Esophagus squamous epithelium (tissue), 4 donors: Measurements from ENCODE around the gene DENND1C.

Source experiments
- POLR2A ChIP-seq, 4 donors: fragments of 450-650 bp; IDR thresholded peaks; one replicate each; pipeline ENCODE4 v1.6.1; 2017; ENCODE audit warnings: antibody characterized with exemption in 4 of 4, mild to moderate bottlenecking in 4 of 4, moderate library complexity in 3 of 4
- TF ChIP-seq, protein P1 (sequence below), 6 experiments: fragments of 450-650 bp in 4 of 6; fragments of 200-600 bp in 2 of 6; sonication (generic) in 2 of 6; IDR thresholded peaks; one replicate each; pipeline ENCODE4 v1.5.1; 2016 to 2019; ENCODE audit warnings: antibody characterized with exemption in 6 of 6, mild to moderate bottlenecking in 4 of 6, moderate library complexity in 4 of 6

DNA sequence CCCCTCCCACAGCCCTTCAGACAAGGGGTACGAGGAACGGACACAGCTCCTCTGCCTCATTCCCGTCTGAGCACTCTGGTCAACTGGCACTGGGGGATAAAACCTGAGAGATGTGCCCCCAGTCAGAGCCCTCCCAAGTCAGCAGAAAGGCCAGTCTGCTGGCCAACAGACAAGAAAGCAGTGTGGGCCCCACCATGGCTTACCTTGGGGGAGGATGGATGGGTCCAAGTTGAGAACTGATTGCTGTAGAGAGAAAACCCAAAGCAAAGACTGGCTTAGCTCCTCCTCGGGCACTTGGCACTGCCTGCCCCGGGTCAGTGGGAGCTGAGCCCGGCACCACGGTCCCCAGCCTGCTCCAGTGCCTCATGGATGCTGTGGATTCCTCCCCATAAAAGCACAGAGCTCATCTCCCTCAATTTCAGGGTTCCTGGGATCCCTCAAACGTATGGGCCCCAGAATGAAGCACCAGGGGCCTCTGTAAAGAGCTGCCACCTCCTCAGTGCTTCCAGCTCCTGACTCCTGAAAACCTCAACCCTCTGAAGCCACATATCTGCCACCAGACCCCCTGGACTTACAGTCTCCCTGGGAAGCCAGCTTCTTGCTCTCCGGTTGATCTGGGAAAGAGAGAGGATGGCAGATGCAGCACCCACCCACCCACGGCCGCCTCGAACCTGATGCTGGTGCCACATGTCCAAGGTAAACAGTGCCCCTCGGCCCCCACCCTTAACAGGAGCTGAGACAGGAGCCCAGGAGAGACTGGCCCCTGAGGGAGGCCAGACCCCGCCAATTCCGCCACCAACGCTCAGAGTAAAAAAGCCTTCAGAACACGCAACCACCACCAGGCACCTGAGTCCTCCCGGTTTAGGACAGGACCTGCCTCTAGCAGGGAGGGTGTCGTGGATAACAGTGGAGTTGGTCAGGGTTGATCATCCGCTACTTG, 60.2 kb downstream of the DENND1C start:
- TF ChIP-seq, protein P1, sequence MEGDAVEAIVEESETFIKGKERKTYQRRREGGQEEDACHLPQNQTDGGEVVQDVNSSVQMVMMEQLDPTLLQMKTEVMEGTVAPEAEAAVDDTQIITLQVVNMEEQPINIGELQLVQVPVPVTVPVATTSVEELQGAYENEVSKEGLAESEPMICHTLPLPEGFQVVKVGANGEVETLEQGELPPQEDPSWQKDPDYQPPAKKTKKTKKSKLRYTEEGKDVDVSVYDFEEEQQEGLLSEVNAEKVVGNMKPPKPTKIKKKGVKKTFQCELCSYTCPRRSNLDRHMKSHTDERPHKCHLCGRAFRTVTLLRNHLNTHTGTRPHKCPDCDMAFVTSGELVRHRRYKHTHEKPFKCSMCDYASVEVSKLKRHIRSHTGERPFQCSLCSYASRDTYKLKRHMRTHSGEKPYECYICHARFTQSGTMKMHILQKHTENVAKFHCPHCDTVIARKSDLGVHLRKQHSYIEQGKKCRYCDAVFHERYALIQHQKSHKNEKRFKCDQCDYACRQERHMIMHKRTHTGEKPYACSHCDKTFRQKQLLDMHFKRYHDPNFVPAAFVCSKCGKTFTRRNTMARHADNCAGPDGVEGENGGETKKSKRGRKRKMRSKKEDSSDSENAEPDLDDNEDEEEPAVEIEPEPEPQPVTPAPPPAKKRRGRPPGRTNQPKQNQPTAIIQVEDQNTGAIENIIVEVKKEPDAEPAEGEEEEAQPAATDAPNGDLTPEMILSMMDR (IDR thresholded peaks at IDR 0.05): no peak
- TF ChIP-seq POLR2A (IDR thresholded peaks at IDR 0.05): no peak
